ENCODE data around the gene HDAC4.

GRCh38 chr2:239264838-239265651 is 135.8 kb downstream of the HDAC4 start:
- TF ChIP-seq CREB1 (IDR thresholded peaks at IDR 0.05; ENCODE audit: low read depth) (no peak), ZBTB7A (IDR thresholded peaks at IDR 0.05; ENCODE audit: low read depth) (no peak), EP300 (IDR thresholded peaks at IDR 0.05; ENCODE audit: borderline replicate concordance) (no peak), YY1 (IDR thresholded peaks at IDR 0.05; ENCODE audit: low read depth) (no peak)
- TF ChIP-seq, protein P1, sequence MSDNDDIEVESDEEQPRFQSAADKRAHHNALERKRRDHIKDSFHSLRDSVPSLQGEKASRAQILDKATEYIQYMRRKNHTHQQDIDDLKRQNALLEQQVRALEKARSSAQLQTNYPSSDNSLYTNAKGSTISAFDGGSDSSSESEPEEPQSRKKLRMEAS (IDR thresholded peaks at IDR 0.05): no peak

Data from Ishikawa (cell line).